ENCODE results near the gene SGCD.

The SGCD gene

DNA sequence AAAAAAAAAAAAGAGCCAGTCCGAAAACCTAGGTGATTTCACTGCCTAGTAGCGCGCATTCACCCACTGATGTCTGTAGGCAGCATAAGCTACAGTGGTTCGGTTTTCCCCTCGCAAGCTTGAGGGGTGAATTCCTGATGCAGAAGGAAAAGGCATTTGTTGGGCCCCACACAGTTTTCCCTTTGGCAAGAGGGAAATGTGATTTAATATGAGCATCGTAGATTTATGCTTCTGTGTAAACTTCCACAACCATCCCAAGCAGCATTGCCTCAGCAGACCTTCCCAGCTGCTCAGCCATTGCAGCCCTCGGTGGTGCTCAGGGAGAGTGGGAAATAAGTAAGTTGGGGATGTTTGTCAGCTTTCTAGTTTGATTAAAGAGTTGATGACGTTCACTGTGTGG lies 291.6 kb downstream of the SGCD start:
- TF ChIP-seq ZNF391 (tag by site-specific recombination; IDR thresholded peaks at IDR 0.05; ENCODE audit: borderline replicate concordance, low read depth) (no peak), SP3 (tag by site-specific recombination; IDR thresholded peaks at IDR 0.05) (no peak)
- Histone ChIP-seq H3K9me3 (ENCODE audit: control insufficient read depth, insufficient read depth, low read depth, low read length) (no peaks in the 10 kb centered on the region), H3K4me1 (ENCODE audit: control insufficient read depth, insufficient read depth, low read length) (no peaks in the 10 kb centered on the region), H3K4me3 (ENCODE audit: low read depth, low read length) (no peak overlapping the region), H3K27ac (ENCODE audit: extremely low read depth, low read depth, low read length) (no peak overlapping the region), H3K36me3 (ENCODE audit: control insufficient read depth in 2 of 2, insufficient read depth in 1 of 2, low read length in 2 of 2) (no peaks in the 10 kb centered on the region)
- ChIA-PET POLR2A (no interaction called here), CTCF (interaction anchor here (0.6 kb wide), 1 partner anchor 113 kb away, joined by 3 read pairs; no protein-coding TSS in a partner anchor)

- Histone ChIP-seq H3K9me3 (ENCODE audit: control insufficient read depth, insufficient read depth, low read depth, low read length) (no peaks in the 10 kb centered on the region), H3K36me3 (ENCODE audit: control insufficient read depth in 2 of 2, insufficient read depth in 1 of 2, low read length in 2 of 2) (no peaks in the 10 kb centered on the region), H3K4me3 (ENCODE audit: low read depth, low read length) (no peak overlapping the region), H3K27ac (ENCODE audit: extremely low read depth, low read depth, low read length) (no peak overlapping the region), H3K4me1 (ENCODE audit: control insufficient read depth, insufficient read depth, low read length) (no peaks in the 10 kb centered on the region)
- ChIA-PET POLR2A (no interaction called here), CTCF (no interaction called here)
- TF ChIP-seq MEIS1 (CRISPR knock-in tag; IDR thresholded peaks at IDR 0.05; ENCODE audit: borderline replicate concordance) (no peak), GLI4 (tag by site-specific recombination; IDR thresholded peaks at IDR 0.05) (no peak), PBX3 (CRISPR knock-in tag; IDR thresholded peaks at IDR 0.05) (no peak), ZBTB20 (tag by site-specific recombination; IDR thresholded peaks at IDR 0.05) (no peak), ZNF837 (tag by site-specific recombination; IDR thresholded peaks at IDR 0.05) (no peak)
Observed at GRCh38 chr5:156621719-156622118, 294.8 kb downstream of the SGCD start.

DNA sequence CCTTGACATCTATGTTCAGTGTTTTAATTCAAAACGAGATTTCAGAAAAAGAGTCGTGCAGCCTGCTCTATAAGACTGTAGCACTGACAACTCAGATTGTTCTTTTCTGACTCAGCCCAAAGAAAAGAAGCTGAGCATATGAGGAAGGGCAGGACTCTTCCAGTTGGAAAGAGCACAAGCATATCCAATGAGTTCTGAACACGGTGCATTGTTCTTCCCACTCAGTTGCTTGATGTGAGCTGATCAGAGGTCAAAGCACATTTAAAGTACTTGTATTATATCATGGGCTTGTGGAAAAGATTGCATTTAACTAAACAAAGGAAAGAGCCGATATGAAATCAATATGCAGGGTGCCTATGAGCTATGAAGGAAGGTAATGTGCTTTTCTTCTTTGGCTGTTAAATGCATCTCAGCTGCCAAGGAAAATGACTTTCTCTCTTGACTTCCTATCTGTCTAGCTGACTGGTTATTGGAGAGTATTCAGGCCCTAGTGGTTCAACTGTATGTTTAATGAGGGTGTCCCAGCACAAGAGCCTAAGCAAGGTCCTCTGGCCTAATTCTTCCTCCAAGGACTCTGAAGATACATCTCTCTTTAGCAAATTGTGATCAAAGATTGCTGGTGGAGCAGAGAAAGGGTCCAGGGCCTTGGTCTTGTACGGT lies 296.5 kb downstream of the SGCD start:
- TF ChIP-seq ZNF175 (tag by site-specific recombination; IDR thresholded peaks at IDR 0.05) (no peak), ZNF223 (tag by site-specific recombination; IDR thresholded peaks at IDR 0.05) (no peak), ZNF701 (tag by site-specific recombination; IDR thresholded peaks at IDR 0.05) (no peak), ZNF114 (tag by site-specific recombination; IDR thresholded peaks at IDR 0.05) (no peak)
- POLR2A ChIA-PET: no interaction called here
- no peak overlapping the region for H3K27ac ChIP-seq (ENCODE audit: extremely low read depth, low read depth, low read length)
- H3K36me3 ChIP-seq (ENCODE audit: control insufficient read depth in 2 of 2, insufficient read depth in 1 of 2, low read length in 2 of 2): no peaks in the 10 kb centered on the region
- H3K9me3 ChIP-seq (ENCODE audit: control insufficient read depth, insufficient read depth, low read depth, low read length): no peaks in the 10 kb centered on the region
- CTCF ChIA-PET: no interaction called here
- H3K4me1 ChIP-seq (ENCODE audit: control insufficient read depth, insufficient read depth, low read length): no peaks in the 10 kb centered on the region
- no peak overlapping the region for H3K4me3 ChIP-seq (ENCODE audit: low read depth, low read length)

DNA sequence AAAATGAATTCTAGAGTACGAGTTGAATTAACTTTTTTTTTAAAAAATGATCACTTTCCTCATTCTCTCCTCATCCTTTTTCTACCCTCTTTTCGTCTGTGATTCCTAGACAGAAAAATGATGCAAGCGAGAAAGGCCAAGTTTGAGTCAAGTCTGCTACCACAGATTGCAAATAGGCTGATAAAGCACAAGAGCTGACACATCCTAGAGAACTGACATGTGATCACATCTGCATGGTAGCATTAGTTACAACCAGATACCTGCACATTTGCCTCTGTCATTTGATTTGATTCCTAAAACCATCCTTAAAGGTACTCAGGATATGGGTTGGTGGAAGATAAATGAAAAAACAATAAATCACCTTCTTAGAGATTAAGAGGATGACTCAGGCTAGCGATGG lies 297.7 kb downstream of the SGCD start:
- no peak for TF ChIP-seq ZNF548 (tag by site-specific recombination; IDR thresholded peaks at IDR 0.05)
- TF ChIP-seq ZNF146 (tag by site-specific recombination; IDR thresholded peaks at IDR 0.05): no peak
- TF ChIP-seq ZNF394 (tag by site-specific recombination; IDR thresholded peaks at IDR 0.05; ENCODE audit: borderline replicate concordance): no peak
- TF ChIP-seq KLF7 (tag by site-specific recombination; IDR thresholded peaks at IDR 0.05; ENCODE audit: borderline replicate concordance): no peak
- no peak for TF ChIP-seq ZNF350 (tag by site-specific recombination; IDR thresholded peaks at IDR 0.05)
- no peaks in the 10 kb centered on the region for H3K4me1 ChIP-seq (ENCODE audit: control insufficient read depth, insufficient read depth, low read length)
- no peaks in the 10 kb centered on the region for H3K36me3 ChIP-seq (ENCODE audit: control insufficient read depth in 2 of 2, insufficient read depth in 1 of 2, low read length in 2 of 2)
- no peaks in the 10 kb centered on the region for H3K9me3 ChIP-seq (ENCODE audit: control insufficient read depth, insufficient read depth, low read depth, low read length)
- ChIA-PET POLR2A (no interaction called here), CTCF (no interaction called here)
- H3K4me3 ChIP-seq (ENCODE audit: low read depth, low read length): no peak overlapping the region
- H3K27ac ChIP-seq (ENCODE audit: extremely low read depth, low read depth, low read length): no peak overlapping the region

Measured in HEK293 (cell line).